GM12878 (cell line): ENCODE results near the gene CD96. TPM values are rescaled to one million over a fixed set of nuclear protein-coding genes. Genes with fewer than 3 reads are reported as not detected.

ENCODE experiments used
- ATAC-seq: fragments of 200-7000 bp; cut with Tn5 transposase; 3 replicates; pipeline ENCODE4 v1.9.1; 2020; ENCODE audit warnings: mild to moderate bottlenecking, moderate library complexity
- BruUV-seq: library from RNA; stranded (reverse); fragments of 400-500 nt; replicated peaks from 2 replicates; lab custom pipeline; 2021; lab: Mats Ljungman, UMichigan
- CTCF ChIA-PET: fragments of 300-600 bp; sonication (Branson Sonifier 250); formaldehyde crosslinking; extraction: SDS; loops from one replicate; lab custom pipeline; 2021; ENCODE audit warnings: inconsistent platforms; lab: Yijun Ruan, JAX
- POLR2A ChIA-PET: fragments of 350-600 bp; formaldehyde crosslinking; extraction: SDS; loops from one replicate; lab custom pipeline; 2021; ENCODE audit warnings: inconsistent platforms; lab: Charles Lee
- RAD21 ChIA-PET: fragments of 300-600 bp; sonication (Branson Sonifier 250); formaldehyde crosslinking; loops from one replicate; lab custom pipeline; 2023; ENCODE audit warnings: antibody characterized with exemption; ENCODE audit not compliant: unreplicated experiment; lab: Charles Lee
- SMC1A ChIA-PET: fragments of 300-600 bp; sonication (Branson Sonifier 250); formaldehyde crosslinking; loops from one replicate; lab custom pipeline; 2023; ENCODE audit not compliant: unreplicated experiment, uncharacterized antibody; lab: Charles Lee
- DNase-seq: peaks from one replicate; pipeline ENCODE4 v3.0.0-alpha.2; 2011; ENCODE audit warnings: low read depth, low spot score
- FAIRE-seq: peaks from 3 replicates; lab custom pipeline; 2011; peaks lifted over from hg19 to GRCh38; lab: Jason Lieb, UNC
- H2AFZ ChIP-seq: 2 replicates; pipeline ENCODE4 v1.6.0; 2011; ENCODE audit warnings: low read depth, low read length, control low read depth; ENCODE audit not compliant: control insufficient read depth
- H3K27ac ChIP-seq: 2 replicates; pipeline ENCODE4 v1.5.1; 2011; ENCODE audit warnings: control low read depth; ENCODE audit not compliant: control insufficient read depth, insufficient read depth
- H3K27me3 ChIP-seq, 2 experiments: replicated peaks in 1 of 2; 2 replicates each; pipeline versions ENCODE4 v1.6.0 to v1.6.1; 2011; ENCODE audit warnings: low read length in 1 of 2; ENCODE audit not compliant: control insufficient read depth in 2 of 2, insufficient read depth in 2 of 2
- H3K36me3 ChIP-seq, 2 experiments: 2 replicates each; pipeline ENCODE4 v1.5.1; 2011; ENCODE audit warnings: low read length in 1 of 2; ENCODE audit not compliant: control insufficient read depth in 2 of 2, insufficient read depth in 2 of 2
- H3K4me1 ChIP-seq: 2 replicates; pipeline ENCODE4 v1.6.1; 2011; ENCODE audit warnings: mild to moderate bottlenecking, low read length, moderate library complexity, mixed read lengths; ENCODE audit not compliant: control insufficient read depth, insufficient read depth
- H3K4me2 ChIP-seq: 2 replicates; pipeline ENCODE4 v1.6.0; 2011; ENCODE audit warnings: control low read depth; ENCODE audit not compliant: control insufficient read depth, insufficient read depth
- H3K4me3 ChIP-seq: fragments of 200-600 bp; sonication (generic); 2 replicates; pipeline ENCODE4 v1.5.1; 2016
- H3K79me2 ChIP-seq: 2 replicates; pipeline ENCODE4 v1.6.0; 2011; ENCODE audit warnings: low read length; ENCODE audit not compliant: control insufficient read depth, insufficient read depth
- H3K9ac ChIP-seq: 2 replicates; pipeline ENCODE4 v1.8.0; 2011; ENCODE audit warnings: low read length, control low read depth, mixed read lengths; ENCODE audit not compliant: control insufficient read depth, insufficient read depth
- H3K9me3 ChIP-seq: replicated peaks from 3 replicates; pipeline ENCODE4 v1.5.1; 2011; ENCODE audit warnings: mild to moderate bottlenecking, low read length; ENCODE audit not compliant: control insufficient read depth, insufficient read depth
- H4K20me1 ChIP-seq: 2 replicates; pipeline ENCODE4 v1.6.0; 2011; ENCODE audit not compliant: control insufficient read depth, insufficient read depth
- ATF3 ChIP-seq: IDR thresholded peaks from 2 replicates; pipeline ENCODE4 v1.6.1; 2011; ENCODE audit warnings: low read depth, mild to moderate bottlenecking, low read length, moderate library complexity, borderline replicate concordance; ENCODE audit errors: extremely low read depth
- BACH1 ChIP-seq: fragments of 450-650 bp; IDR thresholded peaks from 2 replicates; pipeline ENCODE4 v1.6.1; 2017; ENCODE audit warnings: mild to moderate bottlenecking, borderline replicate concordance
- BCLAF1 ChIP-seq: fragments of 450-650 bp; IDR thresholded peaks from 2 replicates; pipeline ENCODE4 v1.6.1; 2017; ENCODE audit warnings: antibody characterized with exemption, mild to moderate bottlenecking, moderate library complexity
- GATAD2B ChIP-seq: fragments of 450-650 bp; conservative IDR thresholded peaks from 2 replicates; pipeline ENCODE4 v1.6.1; 2017; ENCODE audit warnings: low read depth, mild to moderate bottlenecking, moderate library complexity
- IKZF2 ChIP-seq, 2 experiments: fragments of 450-650 bp; IDR thresholded peaks; 2 replicates each; pipeline ENCODE4 v1.6.1; 2017; ENCODE audit warnings: mild to moderate bottlenecking in 2 of 2, moderate library complexity in 2 of 2
- KLF5 ChIP-seq: fragments of 450-650 bp; IDR thresholded peaks from 2 replicates; pipeline ENCODE4 v1.6.1; 2014; ENCODE audit warnings: mild to moderate bottlenecking; ENCODE audit not compliant: partially characterized antibody
- LARP7 ChIP-seq: fragments of 450-650 bp; IDR thresholded peaks from 2 replicates; pipeline ENCODE4 v1.6.1; 2017; ENCODE audit warnings: mild to moderate bottlenecking
- MTA3 ChIP-seq: IDR thresholded peaks from 2 replicates; pipeline ENCODE4 v1.6.1; 2012; ENCODE audit warnings: low read length, inconsistent platforms, borderline replicate concordance
- NFYB ChIP-seq: IDR thresholded peaks from 2 replicates; pipeline ENCODE4 v1.6.1; 2011; ENCODE audit warnings: low read depth, mild to moderate bottlenecking, low read length, improper control_type of control experiment, moderate library complexity; ENCODE audit not compliant: insufficient read depth
- NR2C2 ChIP-seq: IDR thresholded peaks from 2 replicates; pipeline ENCODE4 v1.6.1; 2011; ENCODE audit warnings: borderline replicate concordance, low read depth; ENCODE audit not compliant: control insufficient read depth, insufficient read length
- POLR2A ChIP-seq: IDR thresholded peaks from 2 replicates; pipeline ENCODE4 v1.6.1; 2011; ENCODE audit warnings: low read depth, mild to moderate bottlenecking, low read length
- POU2F2 ChIP-seq: IDR thresholded peaks from 3 replicates; pipeline ENCODE4 v1.6.1; 2011; ENCODE audit warnings: low read depth, mild to moderate bottlenecking, low read length, borderline replicate concordance
- RBBP5 ChIP-seq: fragments of 200-600 bp; sonication (generic); conservative IDR thresholded peaks from 2 replicates; pipeline ENCODE4 v1.6.1; 2016
- SIX5 ChIP-seq: IDR thresholded peaks from 2 replicates; pipeline ENCODE4 v1.6.1; 2011; ENCODE audit warnings: mild to moderate bottlenecking, low read depth, low read length, moderate library complexity; ENCODE audit not compliant: severe bottlenecking
- SMAD5 ChIP-seq: IDR thresholded peaks from 2 replicates; pipeline ENCODE4 v1.6.1; 2016; ENCODE audit warnings: antibody characterized with exemption, low read depth
- STAT3 ChIP-seq: IDR thresholded peaks from 2 replicates; pipeline ENCODE4 v1.6.1; 2011; ENCODE audit warnings: low read depth, low read length, improper control_type of control experiment
- SUZ12 ChIP-seq: fragments of 200-600 bp; sonication (generic); IDR thresholded peaks from one replicate; pipeline ENCODE4 v1.6.1; 2018; ENCODE audit warnings: antibody characterized with exemption, mild to moderate bottlenecking; ENCODE audit not compliant: unreplicated experiment
- WRNIP1 ChIP-seq: IDR thresholded peaks from 2 replicates; pipeline ENCODE4 v1.6.1; 2011; ENCODE audit warnings: low read depth, low read length, improper control_type of control experiment, borderline replicate concordance
- ZNF274 ChIP-seq: IDR thresholded peaks from one replicate; pipeline ENCODE4 v1.8.0; 2011; ENCODE audit not compliant: insufficient read length, insufficient read depth
- ZNF384 ChIP-seq: IDR thresholded peaks from 2 replicates; pipeline ENCODE4 v1.6.1; 2012; ENCODE audit warnings: low read depth, mild to moderate bottlenecking, low read length, improper control_type of control experiment, borderline replicate concordance
- WGBS: methylation state at CpG from one replicate; pipeline ENCODE4 v1.1.6; 2016; ENCODE audit warnings: low lambda C conversion rate; ENCODE audit not compliant: insufficient replicate concordance, insufficient coverage; ENCODE audit errors: missing lambda C conversion rate; 5-methylcytosine and 5-hydroxymethylcytosine counted together
- in situ Hi-C: fragments of 300-500 bp; cut with MboI; formaldehyde crosslinking; loops from 9 replicates; pipeline ENCODE4 v1.14.3; 2018; ENCODE audit warnings: mixed read lengths
- intact Hi-C: fragments of 100-400 bp; cut with micrococcal nuclease; formaldehyde crosslinking; loops from one replicate; pipeline ENCODE4 v1.14.2; 2022; ENCODE audit not compliant: unreplicated experiment
- polyA plus RNA-seq, 11 experiments: library from polyadenylated mRNA; depleted of rRNA in 4 of 11; unstranded in 6 of 11; stranded (reverse) in 5 of 11; fragments of >200 nt; fragmentation: Nextera tagmentation in 4 of 11; fragmentation: Illumina TruSeq in 1 of 11; extraction: Ambion mirVana in 4 of 11; extraction: Trizol in 1 of 11; gene quantifications; 1 replicate in 1 of 11; 2 replicates in 10 of 11; pipeline versions ENCODE4 v1.2.1 to v1.2.3, GENCODE V29; 2011 to 2016; ENCODE audit warnings: inconsistent platforms in 2 of 11, missing spikeins in 2 of 11, low read depth in 1 of 11
- total RNA-seq, 4 experiments: library from RNA; depleted of rRNA in 3 of 4; stranded (reverse); fragments of >200 nt in 3 of 4; fragmentation: Illumina TruSeq in 1 of 4; extraction: Trizol in 1 of 4; gene quantifications; 2 replicates each; pipeline versions ENCODE4 v1.2.1 to v1.2.3, GENCODE V29; 2013 to 2021
- TF ChIP-seq, protein P1 (sequence below): fragments of 450-650 bp; IDR thresholded peaks from 2 replicates; pipeline ENCODE4 v1.6.1; 2018; ENCODE audit warnings: mild to moderate bottlenecking, low read depth, moderate library complexity; ENCODE audit not compliant: partially characterized antibody

Gene CD96
- total and polyA plus RNA-seq, 10 of the 15 experiments (the other 5 are each of a cell fraction or from before 2014, with no cell fraction given): 0.13 to 10.1 (median 0.47) TPM

DNA sequence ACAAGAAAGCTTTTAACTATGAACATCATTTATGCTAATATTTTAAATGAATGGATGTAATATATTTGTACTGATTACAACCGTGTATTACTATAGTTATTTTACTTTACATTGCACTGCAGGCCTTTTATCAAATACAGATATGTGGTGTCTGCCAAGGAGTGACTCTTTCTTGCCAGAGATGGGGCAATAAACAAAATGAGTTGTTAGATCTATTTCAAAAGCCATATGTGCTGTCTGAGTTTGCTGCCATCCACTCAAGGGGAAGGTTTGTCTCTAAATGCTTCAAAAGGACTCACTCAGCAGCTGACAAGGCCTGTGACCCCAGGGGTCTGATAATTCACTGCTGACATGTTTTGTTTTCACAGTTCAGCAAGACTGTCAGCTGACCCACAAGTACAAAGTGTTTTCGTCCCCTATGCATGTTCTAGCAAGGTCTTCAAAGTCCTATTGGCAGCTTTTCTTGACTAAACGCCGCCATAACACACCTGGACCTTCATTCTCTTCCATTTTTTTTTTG, 94.4 kb downstream of the CD96 start (continued):
- TF ChIP-seq ZNF274 (no peak), WRNIP1 (no peak), NR2C2 (no peak), BACH1 (no peak), GATAD2B (no peak), IKZF2 (IDR thresholded peaks at IDR 0.05) (no peak), POLR2A (no peak)
- TF ChIP-seq, protein P1, sequence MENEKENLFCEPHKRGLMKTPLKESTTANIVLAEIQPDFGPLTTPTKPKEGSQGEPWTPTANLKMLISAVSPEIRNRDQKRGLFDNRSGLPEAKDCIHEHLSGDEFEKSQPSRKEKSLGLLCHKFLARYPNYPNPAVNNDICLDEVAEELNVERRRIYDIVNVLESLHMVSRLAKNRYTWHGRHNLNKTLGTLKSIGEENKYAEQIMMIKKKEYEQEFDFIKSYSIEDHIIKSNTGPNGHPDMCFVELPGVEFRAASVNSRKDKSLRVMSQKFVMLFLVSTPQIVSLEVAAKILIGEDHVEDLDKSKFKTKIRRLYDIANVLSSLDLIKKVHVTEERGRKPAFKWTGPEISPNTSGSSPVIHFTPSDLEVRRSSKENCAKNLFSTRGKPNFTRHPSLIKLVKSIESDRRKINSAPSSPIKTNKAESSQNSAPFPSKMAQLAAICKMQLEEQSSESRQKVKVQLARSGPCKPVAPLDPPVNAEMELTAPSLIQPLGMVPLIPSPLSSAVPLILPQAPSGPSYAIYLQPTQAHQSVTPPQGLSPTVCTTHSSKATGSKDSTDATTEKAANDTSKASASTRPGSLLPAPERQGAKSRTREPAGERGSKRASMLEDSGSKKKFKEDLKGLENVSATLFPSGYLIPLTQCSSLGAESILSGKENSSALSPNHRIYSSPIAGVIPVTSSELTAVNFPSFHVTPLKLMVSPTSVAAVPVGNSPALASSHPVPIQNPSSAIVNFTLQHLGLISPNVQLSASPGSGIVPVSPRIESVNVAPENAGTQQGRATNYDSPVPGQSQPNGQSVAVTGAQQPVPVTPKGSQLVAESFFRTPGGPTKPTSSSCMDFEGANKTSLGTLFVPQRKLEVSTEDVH: no peak

GRCh38 chr3:111639316-111639715, 97.3 kb downstream of the CD96 start:
- FAIRE-seq: no peak
- POLR2A ChIA-PET: no interaction called here
- Histone ChIP-seq H3K27ac (no peak overlapping the region), H3K4me1 (no peaks in the 10 kb centered on the region), H3K79me2 (no peaks in the 10 kb centered on the region)
- no peak for TF ChIP-seq STAT3
- TF ChIP-seq LARP7: no peak
- TF ChIP-seq SMAD5: no peak
- TF ChIP-seq RBBP5: no peak
- no peak for TF ChIP-seq MTA3
- TF ChIP-seq NFYB: no peak
- TF ChIP-seq KLF5: no peak
- TF ChIP-seq SUZ12: no peak
- TF ChIP-seq ATF3: no peak
- no peak for TF ChIP-seq POU2F2
- TF ChIP-seq SIX5: no peak
- TF ChIP-seq ZNF384: no peak
- no peak for TF ChIP-seq BCLAF1
- TF ChIP-seq, all 136 proteins: peak for 0
- RAD21 ChIA-PET: no interaction called here
- no peak for DNase-seq
- SMC1A ChIA-PET: interaction anchor here (0.6 to 1.9 kb wide), 2 partner anchors 15 to 179 kb away, joined by 3 to 4 read pairs; no protein-coding TSS in a partner anchor
- Histone ChIP-seq H3K27me3 (no peaks in the 10 kb centered on the region), H3K4me2 (no peak overlapping the region), H4K20me1 (no peaks in the 10 kb centered on the region), H3K4me3 (no peak overlapping the region), H3K36me3 (no peaks in the 10 kb centered on the region), H3K9ac (no peak overlapping the region), H3K9me3 (no peaks in the 10 kb centered on the region), H2AFZ (no peak overlapping the region)
- CTCF ChIA-PET: interaction anchor here (0.7 kb wide), 1 partner anchor 13 kb away, joined by 3 read pairs; no protein-coding TSS in a partner anchor
- WGBS: 13% methylated on average over 4 of the region's 4 CpGs
- in situ Hi-C loops (no loop called here), intact Hi-C loops (no loop called here)
- ATAC-seq: no peak
- BruUV-seq: no TSS peak
